Mesenchymal stem cell (in vitro differentiated cells and primary cell): ENCODE results near the gene MSL1.

Experiments
- DNase-seq: peaks from one replicate; pipeline ENCODE4 v3.0.0-alpha.2; 2013
- H2AFZ ChIP-seq: one replicate; pipeline ENCODE4 v1.6.1; 2013; ENCODE audit warnings: low read depth, mild to moderate bottlenecking, control low read depth, inconsistent platforms, low read length, moderate library complexity
- H2AK5ac ChIP-seq: 2 replicates; pipeline ENCODE4 v1.6.1; 2013; ENCODE audit warnings: low read length, moderate library complexity, mild to moderate bottlenecking, inconsistent platforms; ENCODE audit not compliant: severe bottlenecking
- H2BK120ac ChIP-seq: one replicate; pipeline ENCODE4 v1.6.1; 2013; ENCODE audit warnings: low read depth, mild to moderate bottlenecking, inconsistent platforms, low read length, moderate library complexity
- H2BK12ac ChIP-seq, 2 experiments: one replicate each; pipeline ENCODE4 v1.6.1; 2013; ENCODE audit warnings: inconsistent platforms in 2 of 2, low read length in 2 of 2, mild to moderate bottlenecking in 2 of 2, moderate library complexity in 2 of 2, control low read depth in 1 of 2
- H2BK15ac ChIP-seq: one replicate; pipeline ENCODE4 v1.6.1; 2013; ENCODE audit warnings: mild to moderate bottlenecking, low read depth, inconsistent platforms; ENCODE audit not compliant: poor library complexity, severe bottlenecking
- H2BK5ac ChIP-seq: 2 replicates; pipeline ENCODE4 v1.6.1; 2013; ENCODE audit warnings: low read depth, mild to moderate bottlenecking, low read length, control low read depth, inconsistent platforms; ENCODE audit not compliant: poor library complexity, severe bottlenecking
- H3K14ac ChIP-seq, 2 experiments: one replicate each; pipeline ENCODE4 v1.6.1; 2013; ENCODE audit warnings: inconsistent platforms in 2 of 2, low read length in 2 of 2, control low read depth in 1 of 2, mild to moderate bottlenecking in 1 of 2, moderate library complexity in 1 of 2
- H3K18ac ChIP-seq, 2 experiments: one replicate each; pipeline ENCODE4 v1.6.1; 2013; ENCODE audit warnings: inconsistent platforms in 2 of 2, low read length in 2 of 2, control low read depth in 1 of 2, low read depth in 1 of 2, mild to moderate bottlenecking in 1 of 2
- H3K23ac ChIP-seq, 2 experiments: one replicate each; pipeline ENCODE4 v1.6.1; 2013; ENCODE audit warnings: inconsistent platforms in 2 of 2, low read length in 2 of 2, mild to moderate bottlenecking in 2 of 2, moderate library complexity in 2 of 2, control low read depth in 1 of 2
- H3K27ac ChIP-seq: 2 replicates; pipeline ENCODE4 v1.5.1; 2013; ENCODE audit warnings: mild to moderate bottlenecking, moderate library complexity, low read length, control low read depth, inconsistent platforms; ENCODE audit not compliant: poor library complexity, severe bottlenecking
- H3K27me3 ChIP-seq, 2 experiments: 2 replicates each; pipeline versions ENCODE4 v1.6.1 to v1.7.0; 2013; ENCODE audit warnings: low read length in 2 of 2, mild to moderate bottlenecking in 2 of 2, moderate library complexity in 2 of 2, control low read depth in 1 of 2, inconsistent platforms in 1 of 2; ENCODE audit not compliant: control insufficient read depth in 1 of 2, insufficient read depth in 1 of 2
- H3K36me3 ChIP-seq, 2 experiments: 2 replicates each; pipeline versions ENCODE4 v1.6.1 to v1.7.0; 2013; ENCODE audit warnings: low read length in 2 of 2, control low read depth in 1 of 2, inconsistent platforms in 1 of 2, low read depth in 1 of 2, mild to moderate bottlenecking in 1 of 2; ENCODE audit not compliant: insufficient read depth in 2 of 2, control insufficient read depth in 1 of 2
- H3K4ac ChIP-seq, 2 experiments: one replicate each; pipeline ENCODE4 v1.6.1; 2013; ENCODE audit warnings: inconsistent platforms in 2 of 2, low read length in 2 of 2, mild to moderate bottlenecking in 2 of 2, moderate library complexity in 2 of 2, control low read depth in 1 of 2, low read depth in 1 of 2
- H3K4me1 ChIP-seq: 2 replicates; pipeline ENCODE4 v1.6.1; 2013; ENCODE audit warnings: low read depth, low read length, control low read depth; ENCODE audit not compliant: control insufficient read depth, insufficient read depth
- H3K4me2 ChIP-seq: 2 replicates; pipeline ENCODE4 v1.6.1; 2013; ENCODE audit warnings: low read length, mild to moderate bottlenecking, inconsistent platforms; ENCODE audit not compliant: poor library complexity, severe bottlenecking
- H3K4me3 ChIP-seq, 2 experiments: 2 replicates each; pipeline versions ENCODE4 v1.5.1 to v1.7.0; 2013; ENCODE audit warnings: low read length in 2 of 2, mild to moderate bottlenecking in 2 of 2, control low read depth in 1 of 2, low read depth in 1 of 2; ENCODE audit not compliant: insufficient read depth in 1 of 2
- H3K79me1 ChIP-seq: replicated peaks from 2 replicates; pipeline ENCODE4 v1.6.1; 2013; ENCODE audit warnings: mild to moderate bottlenecking, control low read depth, low read length, inconsistent platforms; ENCODE audit not compliant: poor library complexity, severe bottlenecking
- H3K9ac ChIP-seq: 2 replicates; pipeline ENCODE4 v1.7.0; 2013; ENCODE audit warnings: mild to moderate bottlenecking, low read length, moderate library complexity
- H3K9me3 ChIP-seq: 2 replicates; pipeline ENCODE4 v1.7.0; 2013; ENCODE audit warnings: mild to moderate bottlenecking, low read length; ENCODE audit not compliant: control insufficient read depth
- H4K8ac ChIP-seq: one replicate; pipeline ENCODE4 v1.6.1; 2013; ENCODE audit warnings: inconsistent platforms, mild to moderate bottlenecking, low read length, moderate library complexity
- H4K91ac ChIP-seq: one replicate; pipeline ENCODE4 v1.6.1; 2013; ENCODE audit warnings: mild to moderate bottlenecking, low read length, inconsistent platforms
- WGBS: methylation state at CpG from one replicate; pipeline ENCODE4 v1.1.7; 2013; ENCODE audit warnings: mixed read lengths; 5-methylcytosine and 5-hydroxymethylcytosine counted together

Gene MSL1

GRCh38 chr17:40106760-40107521 lies 14.8 kb upstream of the MSL1 start:
- H2BK15ac ChIP-seq: peak overlapping the region; percentile 92
- H2AK5ac ChIP-seq: no peak overlapping the region
- H3K23ac ChIP-seq: peak overlapping the region in 1 of 2 experiments; percentile 31
- H3K4me3 ChIP-seq: peak overlapping the region in 1 of 2 experiments; percentile 41
- WGBS: 34% methylated on average over 13 of the region's 20 CpGs
- H4K91ac ChIP-seq: peak overlapping the region; percentile 97
- H3K4me2 ChIP-seq: no peak overlapping the region
- H3K4me1 ChIP-seq: peaks cover 27% of the 10 kb centered on the region
- peak; percentile 57 for DNase-seq
- H2AFZ ChIP-seq: peak overlapping the region; percentile 3
- no peak overlapping the region for H2BK5ac ChIP-seq
- H3K18ac ChIP-seq: peak overlapping the region; percentile 91 to 97
- no peaks in the 10 kb centered on the region for H3K36me3 ChIP-seq
- peak overlapping the region; percentile 97 to 98 for H2BK12ac ChIP-seq
- peak overlapping the region; percentile 88 for H3K9ac ChIP-seq
- no peaks in the 10 kb centered on the region for H3K9me3 ChIP-seq
- no peak overlapping the region for H3K27ac ChIP-seq
- no peaks in the 10 kb centered on the region for H3K79me1 ChIP-seq
- peak overlapping the region; percentile 97 for H2BK120ac ChIP-seq
- H3K14ac ChIP-seq: peak overlapping the region in 1 of 2 experiments; percentile 91
- no peaks in the 10 kb centered on the region for H3K27me3 ChIP-seq
- peak overlapping the region; percentile 98 for H4K8ac ChIP-seq
- peak overlapping the region; percentile 91 to 98 for H3K4ac ChIP-seq

GRCh38 chr17:40107522-40108174 lies 14.1 kb upstream of the MSL1 start:
- Histone ChIP-seq H3K4me3 (peak overlapping the region in 1 of 2 experiments; percentile 41), H2BK5ac (no peak overlapping the region), H2BK120ac (peak overlapping the region; percentile 97), H2AFZ (peak overlapping the region; percentile 3), H3K4me1 (peaks cover 30% of the 10 kb centered on the region), H3K23ac (peak overlapping the region; percentile 25 to 84), H2BK15ac (peak overlapping the region; percentile 92), H2AK5ac (peak overlapping the region; percentile 42), H3K27ac (no peak overlapping the region), H3K14ac (peak overlapping the region in 1 of 2 experiments; percentile 91), H3K36me3 (no peaks in the 10 kb centered on the region), H2BK12ac (peak overlapping the region; percentile 97 to 98), H3K9ac (peak overlapping the region; percentile 88), H3K27me3 (no peaks in the 10 kb centered on the region), H4K91ac (peak overlapping the region; percentile 97), H3K79me1 (peaks cover 2% of the 10 kb centered on the region), H3K9me3 (no peaks in the 10 kb centered on the region), H3K4me2 (no peak overlapping the region), H3K4ac (peak overlapping the region; percentile 91 to 98), H3K18ac (peak overlapping the region; percentile 91 to 97), H4K8ac (peak overlapping the region; percentile 98)
- 49% methylated on average over 5 of the region's 5 CpGs for WGBS
- peak; percentile 78 for DNase-seq

- WGBS: 98% methylated on average over 8 of the region's 9 CpGs
- peaks cover 2% of the 10 kb centered on the region for H3K79me1 ChIP-seq
- H2BK120ac ChIP-seq: peak overlapping the region; percentile 82
- peaks cover 34% of the 10 kb centered on the region for H3K4me1 ChIP-seq
- H3K36me3 ChIP-seq: no peaks in the 10 kb centered on the region
- H4K8ac ChIP-seq: no peak overlapping the region
- H2AK5ac ChIP-seq: peak overlapping the region; percentile 38
- no peak overlapping the region for H2BK5ac ChIP-seq
- peak overlapping the region; percentile 88 for H3K9ac ChIP-seq
- peak overlapping the region; percentile 89 to 90 for H2BK12ac ChIP-seq
- peak overlapping the region; percentile 91 for H2BK15ac ChIP-seq
- no peak overlapping the region for H2AFZ ChIP-seq
- H3K4me2 ChIP-seq: no peak overlapping the region
- no peaks in the 10 kb centered on the region for H3K9me3 ChIP-seq
- H4K91ac ChIP-seq: peak overlapping the region; percentile 67
- peak overlapping the region; percentile 26 to 69 for H3K18ac ChIP-seq
- H3K14ac ChIP-seq: no peak overlapping the region
- H3K4me3 ChIP-seq: no peak overlapping the region
- peak; percentile 12 for DNase-seq
- no peaks in the 10 kb centered on the region for H3K27me3 ChIP-seq
- H3K4ac ChIP-seq: peak overlapping the region; percentile 35 to 82
- H3K23ac ChIP-seq: no peak overlapping the region
- H3K27ac ChIP-seq: no peak overlapping the region
These were observed 12.6 kb upstream of the MSL1 start for GRCh38 chr17:40108970-40109824.
